T47D (cell line): ENCODE data around the gene INPP5B.
"Not testable (repeated sequence)": the region's sequence is repeated elsewhere in the genome, so short reads cannot be mapped to it uniquely, and the experiment has no call there.

Experiments used
- DNase-seq, 2 experiments: peaks; one replicate each; pipeline versions ENCODE4 v3.0.0 to v3.0.0-alpha.2; 2011 to 2012; ENCODE audit warnings: low read depth in 1 of 2, low spot score in 1 of 2
- JUND ChIP-seq: IDR thresholded peaks from 2 replicates; pipeline ENCODE4 v1.6.1; 2012; ENCODE audit warnings: low read depth
- in situ Hi-C: cut with HindIII; loops from 2 replicates; pipeline ENCODE4 v1.10.0; 2016; ENCODE audit warnings: low sequenced_read_pairs, low pct_unique_long_range_greater_than_20kb

INPP5B gene

DNA sequence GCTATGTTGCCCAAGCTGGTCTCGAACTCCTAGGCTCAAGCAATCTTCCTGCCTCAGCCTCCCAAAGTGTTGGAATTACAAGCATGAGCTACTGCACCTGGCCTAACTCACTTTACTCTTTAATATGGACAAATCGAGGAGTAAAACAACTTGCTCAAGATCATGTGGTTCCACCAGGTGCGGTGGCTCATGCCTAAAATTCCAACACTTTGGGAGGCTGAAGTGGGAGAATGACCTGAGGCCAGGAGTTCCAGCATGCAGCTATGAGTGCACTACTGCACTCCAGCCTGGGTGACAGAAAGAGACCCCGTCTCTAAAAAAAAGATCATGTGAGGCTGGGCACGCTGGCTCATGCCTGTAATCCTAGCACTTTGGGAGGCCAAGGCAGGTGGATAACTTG is 2.0 kb downstream of the INPP5B start:
- peak in 1 of 2 experiments; percentile 5 for DNase-seq
- no peak for TF ChIP-seq JUND
- in situ Hi-C loops = no loop called here

DNA sequence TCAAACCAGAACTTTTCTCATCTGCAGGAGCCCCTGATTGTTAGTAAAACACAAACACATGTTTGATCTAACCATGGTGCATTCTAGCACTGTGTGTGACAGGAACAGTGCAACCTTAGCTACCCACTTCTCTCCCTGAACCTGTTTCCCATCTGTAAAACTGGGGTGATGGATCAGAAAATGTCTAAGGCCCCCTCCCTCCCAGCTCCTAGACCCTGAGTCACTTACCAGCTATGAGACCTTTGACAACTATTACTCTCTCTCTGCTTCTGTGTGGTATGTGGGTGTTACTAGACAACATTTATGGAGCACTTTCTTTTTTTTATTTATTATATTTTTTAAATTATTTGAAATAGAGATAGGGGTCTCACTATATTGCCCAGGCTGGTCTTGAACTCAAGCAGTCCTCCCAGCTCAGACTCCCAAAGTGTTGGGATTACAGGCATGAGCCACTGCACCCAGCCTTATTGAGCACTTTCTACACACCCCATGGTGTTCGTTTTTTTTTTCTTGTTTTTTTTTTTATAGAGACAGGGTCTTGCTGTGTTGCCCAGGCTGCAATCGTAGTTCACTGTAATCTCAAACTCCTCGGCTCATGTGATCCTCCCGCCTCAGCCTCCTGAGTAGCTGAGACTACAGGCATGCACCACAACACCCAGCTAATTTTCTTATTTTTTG is 2.6 kb downstream of the INPP5B start:
- in situ Hi-C loops = no loop called here
- DNase-seq = no peak

DNA sequence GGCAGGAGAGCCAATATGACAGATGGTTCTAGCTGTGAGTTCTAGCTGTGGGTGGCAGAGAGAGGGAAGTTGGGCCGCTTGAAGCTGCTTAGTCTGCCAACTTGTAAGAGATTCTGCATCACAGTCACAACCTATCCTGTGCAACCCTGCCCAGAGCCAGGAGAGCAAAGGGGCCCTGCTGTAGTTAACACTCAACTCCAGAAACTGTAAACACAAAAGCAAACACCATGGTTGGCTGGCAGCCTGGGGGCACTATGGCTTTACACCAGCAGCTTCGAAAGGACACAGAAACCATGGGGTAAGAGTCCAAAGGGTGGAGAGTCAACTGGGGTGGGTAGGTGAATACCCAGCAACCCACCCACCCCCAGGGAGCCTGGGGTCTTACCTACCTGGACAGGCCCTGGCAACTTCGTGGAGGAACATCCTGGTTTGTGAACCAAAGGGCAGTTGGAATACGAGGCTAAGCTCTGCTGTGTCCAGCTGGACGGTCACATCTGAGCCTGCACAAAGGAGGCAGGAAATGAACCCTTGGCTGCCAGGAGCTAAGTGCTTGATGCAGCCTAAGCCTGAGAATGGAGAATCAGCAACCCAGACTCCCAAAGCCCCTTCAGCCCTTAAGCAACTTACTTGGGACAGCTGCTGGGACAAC is 6.4 kb downstream of the INPP5B start:
- DNase-seq = peak in 1 of 2 experiments; percentile 74
- TF ChIP-seq JUND = no peak
- in situ Hi-C loops = no loop called here

More for the DNA sequence above, 2.6 kb downstream of the INPP5B start:
- no peak for TF ChIP-seq JUND

- in situ Hi-C loops, DNase-seq: not testable (repeated sequence)
These were observed 10.1 kb downstream of the INPP5B start for GRCh38 chr1:37936760-37937159.

DNA sequence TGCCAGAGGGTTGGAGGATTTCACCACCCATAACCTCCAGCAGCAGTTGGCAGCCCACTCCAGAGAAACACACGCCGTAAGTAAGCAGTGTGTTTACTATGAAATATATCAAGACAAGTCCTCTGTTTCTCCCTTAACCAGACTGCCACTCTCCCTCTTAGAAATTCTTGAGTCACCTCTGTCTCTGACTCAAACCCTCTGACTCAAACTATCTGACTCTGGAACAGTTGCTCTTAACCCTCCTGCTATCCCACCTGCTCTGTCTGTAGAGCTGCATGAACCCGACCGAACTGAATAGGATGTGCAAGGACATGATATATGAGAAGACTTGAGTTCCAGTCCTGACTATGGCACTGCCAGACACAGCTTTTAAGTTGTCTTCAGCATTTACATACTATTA is 14.1 kb downstream of the INPP5B start:
- no peak for DNase-seq
- in situ Hi-C loops = no loop called here
- no peak for TF ChIP-seq JUND

GRCh38 chr1:37931361-37932158 is 15.3 kb downstream of the INPP5B start:
- in situ Hi-C loops = no loop called here
- TF ChIP-seq JUND = no peak
- DNase-seq = peak; percentile 76 to 97

DNA sequence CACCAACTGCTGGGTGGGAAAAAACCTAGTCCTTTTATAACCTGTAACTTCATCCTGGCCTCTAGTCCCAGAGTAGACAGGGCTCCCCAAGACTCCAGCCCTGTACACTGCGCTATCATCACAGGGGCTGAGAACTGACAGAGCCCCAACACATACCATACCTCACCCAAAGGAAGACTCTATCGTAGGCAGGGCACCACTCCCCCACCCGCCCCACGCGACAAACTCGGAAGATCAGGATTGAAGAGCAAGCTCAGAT is 15.8 kb downstream of the INPP5B start:
- in situ Hi-C loops = no loop called here
- TF ChIP-seq JUND = no peak
- no peak for DNase-seq

- DNase-seq = peak in 1 of 2 experiments; percentile 3
These were observed 16.4 kb downstream of the INPP5B start for GRCh38 chr1:37930246-37931101.

DNA sequence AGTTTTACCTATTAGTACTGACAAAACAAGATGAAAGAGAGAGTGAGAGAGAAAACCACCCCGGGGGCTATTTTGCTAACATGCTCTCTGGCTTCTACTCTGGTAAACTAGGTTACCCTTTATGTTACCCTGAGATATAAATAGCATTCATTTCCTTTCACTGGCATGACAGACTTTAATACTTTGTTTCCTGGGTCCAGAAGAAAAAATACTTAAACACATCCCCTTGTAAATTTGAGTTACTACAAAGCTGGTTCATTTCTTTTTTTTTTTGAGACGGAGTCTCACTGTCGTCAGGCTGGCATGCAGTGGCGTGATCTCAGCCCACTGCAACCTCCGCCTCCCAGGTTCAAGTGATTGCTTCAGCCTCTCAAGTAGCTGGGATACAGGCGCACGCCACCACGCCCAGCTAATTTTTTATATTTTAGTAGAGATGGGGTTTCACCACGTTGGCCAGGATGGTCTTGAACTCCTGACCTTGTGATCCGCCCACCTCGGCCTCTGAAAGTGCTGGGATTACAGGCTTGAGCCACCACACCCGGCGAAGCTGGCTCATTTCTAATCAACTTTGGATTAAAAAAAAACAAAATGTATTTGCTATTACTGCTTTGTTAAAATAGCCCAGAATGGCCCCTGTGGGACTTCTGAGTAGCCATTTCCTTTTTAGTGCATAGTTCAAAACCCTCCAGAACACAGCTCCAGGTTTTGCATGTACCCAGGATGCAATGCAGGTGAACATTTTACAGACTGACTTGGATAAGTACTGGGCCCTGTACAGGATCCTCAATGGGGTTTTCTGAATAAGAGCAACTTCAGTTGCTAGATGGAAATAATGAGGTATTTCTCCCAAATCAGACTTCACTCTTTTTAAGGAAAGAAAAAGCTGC is 20.6 kb downstream of the INPP5B start:
- TF ChIP-seq JUND = no peak
- in situ Hi-C loops = no loop called here
- peak in 1 of 2 experiments; percentile 39 for DNase-seq

More at GRCh38 chr1:37930246-37931101, 16.4 kb downstream of the INPP5B start:
- in situ Hi-C loops = no loop called here
- TF ChIP-seq JUND = no peak

DNA sequence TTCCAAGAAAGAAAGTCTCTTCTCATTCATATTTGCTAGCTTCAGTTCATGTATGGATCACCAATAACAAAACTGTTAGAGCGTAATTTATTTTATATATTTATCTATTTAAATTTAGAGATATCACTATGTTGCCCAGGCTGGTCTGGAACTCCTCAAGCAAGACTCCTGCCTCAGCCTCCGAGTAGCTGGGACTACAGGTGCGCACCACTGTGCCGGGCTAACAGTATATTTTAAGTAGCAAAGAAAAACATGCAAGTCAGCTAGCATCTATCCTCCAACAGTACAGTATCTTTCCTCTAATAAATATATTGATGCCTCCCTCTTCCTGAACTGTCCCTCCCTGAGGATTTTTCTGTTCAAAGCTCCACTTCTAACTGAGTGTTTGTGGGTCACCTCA is 21.5 kb downstream of the INPP5B start:
- DNase-seq = no peak
- no peak for TF ChIP-seq JUND
- in situ Hi-C loops = no loop called here

DNA sequence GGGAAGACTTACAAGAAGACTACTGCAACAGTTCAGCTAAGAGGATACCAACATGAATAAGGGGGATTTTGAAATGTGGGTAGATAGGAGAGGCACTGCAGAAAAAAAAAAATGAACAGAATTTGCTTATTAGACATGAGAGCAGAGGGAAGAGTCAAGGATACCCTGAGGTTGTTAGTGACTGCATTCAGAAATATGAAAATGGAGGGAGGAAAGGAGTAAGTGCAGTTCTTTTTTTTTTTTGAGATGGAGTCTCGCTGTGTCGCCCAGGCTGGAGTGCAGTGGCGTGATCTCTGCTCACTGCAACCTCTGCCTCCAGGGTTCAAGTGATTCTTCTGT is 23.3 kb downstream of the INPP5B start:
- DNase-seq = no peak
- in situ Hi-C loops = no loop called here
- no peak for TF ChIP-seq JUND

- in situ Hi-C loops = no loop called here
- TF ChIP-seq JUND = no peak
- no peak for DNase-seq
These were observed 23.9 kb downstream of the INPP5B start for GRCh38 chr1:37922767-37923550.
